ENCODE results near the gene GULP1.

GRCh38 chr2:188452084-188452483 is 160.4 kb downstream of the GULP1 start:
- TF ChIP-seq CTCF (IDR thresholded peaks at IDR 0.05) (no peak), POLR2A (IDR thresholded peaks at IDR 0.05) (no peak)
